ENCODE results near the gene LCK. TPM values are rescaled to one million over a fixed set of nuclear protein-coding genes. Genes with fewer than 3 reads are reported as not detected.

LCK gene
- total RNA-seq, 1 experiment from 2014 or later, result 51.0 TPM

- TF ChIP-seq, protein P1, sequence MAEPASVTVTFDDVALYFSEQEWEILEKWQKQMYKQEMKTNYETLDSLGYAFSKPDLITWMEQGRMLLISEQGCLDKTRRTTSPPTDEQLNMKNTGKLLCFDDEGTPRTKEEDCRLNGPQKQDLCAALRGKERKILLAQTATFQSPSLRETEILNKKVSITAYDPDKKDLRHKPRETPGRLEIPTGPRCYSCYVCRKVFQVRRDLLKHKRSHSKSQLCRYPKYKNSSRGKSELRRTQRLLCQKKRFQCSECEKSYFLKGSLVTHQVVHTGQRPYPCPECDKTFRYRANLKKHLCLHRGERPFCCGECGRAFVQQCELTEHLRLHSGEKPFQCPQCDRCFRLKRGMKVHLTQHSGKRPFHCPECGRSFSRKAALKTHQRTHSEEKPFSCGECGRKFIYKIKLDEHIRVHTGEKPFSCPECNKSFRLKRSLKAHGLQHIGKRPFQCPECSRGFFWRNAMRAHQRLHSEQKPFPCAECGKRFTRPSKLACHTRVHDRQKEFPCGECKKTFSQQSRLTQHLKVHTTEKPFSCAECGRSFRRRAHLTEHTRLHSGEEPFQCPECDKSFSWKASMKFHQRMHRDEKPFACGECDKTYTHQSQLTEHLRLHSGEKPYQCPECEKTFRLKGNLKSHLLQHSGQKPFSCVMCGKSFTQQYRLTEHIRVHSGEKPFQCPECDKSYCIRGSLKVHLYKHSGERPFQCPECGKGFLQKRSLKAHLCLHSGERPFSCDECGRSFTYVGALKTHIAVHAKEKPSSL (CRISPR knock-in tag; conservative IDR thresholded peaks at IDR 0.05), result no peak
- TF ChIP-seq OVOL2 (CRISPR knock-in tag; IDR thresholded peaks at IDR 0.05; ENCODE audit: borderline replicate concordance) (no peak), TCF7 (CRISPR knock-in tag; IDR thresholded peaks at IDR 0.05; ENCODE audit: low read depth) (no peak), SP1 (CRISPR knock-in tag; conservative IDR thresholded peaks at IDR 0.05) (no peak), SMAD3 (CRISPR knock-in tag; IDR thresholded peaks at IDR 0.05; ENCODE audit: borderline replicate concordance) (no peak), FOXP4 (CRISPR knock-in tag; IDR thresholded peaks at IDR 0.05) (no peak)
- TF ChIP-seq, protein P2, sequence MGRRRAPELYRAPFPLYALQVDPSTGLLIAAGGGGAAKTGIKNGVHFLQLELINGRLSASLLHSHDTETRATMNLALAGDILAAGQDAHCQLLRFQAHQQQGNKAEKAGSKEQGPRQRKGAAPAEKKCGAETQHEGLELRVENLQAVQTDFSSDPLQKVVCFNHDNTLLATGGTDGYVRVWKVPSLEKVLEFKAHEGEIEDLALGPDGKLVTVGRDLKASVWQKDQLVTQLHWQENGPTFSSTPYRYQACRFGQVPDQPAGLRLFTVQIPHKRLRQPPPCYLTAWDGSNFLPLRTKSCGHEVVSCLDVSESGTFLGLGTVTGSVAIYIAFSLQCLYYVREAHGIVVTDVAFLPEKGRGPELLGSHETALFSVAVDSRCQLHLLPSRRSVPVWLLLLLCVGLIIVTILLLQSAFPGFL (CRISPR knock-in tag; IDR thresholded peaks at IDR 0.05; ENCODE audit: borderline replicate concordance), result no peak
Observed at GRCh38 chr1:32239337-32239736, 11.7 kb upstream of the LCK start (continued).

DNA sequence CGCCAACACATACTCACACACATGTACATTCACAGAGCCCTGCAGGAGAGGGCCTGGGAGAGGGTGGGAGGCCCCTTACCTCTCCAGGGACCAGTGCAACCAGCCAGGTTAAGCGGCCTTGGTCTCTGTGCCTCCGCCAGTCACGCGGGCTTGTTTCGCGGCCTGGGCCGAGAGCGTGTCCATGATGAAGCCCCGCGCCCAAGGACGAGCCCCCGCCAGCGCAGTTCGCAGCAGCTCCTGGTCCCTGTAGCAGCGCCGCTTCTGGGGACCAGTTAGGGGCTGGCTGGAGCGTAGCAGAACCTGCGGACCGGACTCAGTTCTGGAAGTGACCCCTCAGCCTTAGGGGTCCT is 11.3 kb upstream of the LCK start:
- ChIA-PET POLR2A (interaction anchor here (0.6 to 3.2 kb wide), 15 partner anchors 9 to 167 kb away, joined by 3 to 30 read pairs (median 6); partner anchors contain the start of genes BSDC1, CCDC28B, IQCC and KPNA6), CTCF (interaction anchor here (0.6 to 4.9 kb wide), 20 partner anchors 9 to 637 kb away, joined by 3 to 75 read pairs (median 4); partner anchors contain the start of genes BSDC1, CCDC28B, EIF3I and TMEM234)
- DNase-seq (ENCODE audit: low spot score) (no peak), ATAC-seq (peak; percentile 40)
- peak overlapping the region; percentile 21 for H3K27ac Mint-ChIP-seq
- H3K9me3 Mint-ChIP-seq, result no peaks in the 10 kb centered on the region
- peaks cover 4% of the 10 kb centered on the region; the same call in 1 of the 2 replicates for H3K36me3 Mint-ChIP-seq
- peaks cover 21% of the 10 kb centered on the region for H3K4me1 Mint-ChIP-seq
- H3K27me3 Mint-ChIP-seq (ENCODE audit: low read depth), result peaks cover 3% of the 10 kb centered on the region; the same call in 1 of the 2 replicates
- peak overlapping the region; percentile 84 for H3K4me3 Mint-ChIP-seq
- TF ChIP-seq ETV6 (CRISPR knock-in tag; IDR thresholded peaks at IDR 0.05), result no peak
- no peak for TF ChIP-seq FOXK1 (CRISPR knock-in tag; IDR thresholded peaks at IDR 0.05)
- TF ChIP-seq, protein P3, sequence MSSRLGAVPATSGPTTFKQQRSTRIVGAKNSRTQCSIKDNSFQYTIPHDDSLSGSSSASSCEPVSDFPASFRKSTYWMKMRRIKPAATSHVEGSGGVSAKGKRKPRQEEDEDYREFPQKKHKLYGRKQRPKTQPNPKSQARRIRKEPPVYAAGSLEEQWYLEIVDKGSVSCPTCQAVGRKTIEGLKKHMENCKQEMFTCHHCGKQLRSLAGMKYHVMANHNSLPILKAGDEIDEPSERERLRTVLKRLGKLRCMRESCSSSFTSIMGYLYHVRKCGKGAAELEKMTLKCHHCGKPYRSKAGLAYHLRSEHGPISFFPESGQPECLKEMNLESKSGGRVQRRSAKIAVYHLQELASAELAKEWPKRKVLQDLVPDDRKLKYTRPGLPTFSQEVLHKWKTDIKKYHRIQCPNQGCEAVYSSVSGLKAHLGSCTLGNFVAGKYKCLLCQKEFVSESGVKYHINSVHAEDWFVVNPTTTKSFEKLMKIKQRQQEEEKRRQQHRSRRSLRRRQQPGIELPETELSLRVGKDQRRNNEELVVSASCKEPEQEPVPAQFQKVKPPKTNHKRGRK (CRISPR knock-in tag; IDR thresholded peaks at IDR 0.05; ENCODE audit: borderline replicate concordance), result no peak
- no peak for TF ChIP-seq NFE2L1 (CRISPR knock-in tag; IDR thresholded peaks at IDR 0.05)
- TF ChIP-seq GTF2I (CRISPR knock-in tag; conservative IDR thresholded peaks at IDR 0.05), result 0 out of 2 replicates have a peak, but pooled peaks have one; percentile 7
- no peak for TF ChIP-seq ERG (CRISPR knock-in tag; IDR thresholded peaks at IDR 0.05)
- TF ChIP-seq NR2C2 (CRISPR knock-in tag; IDR thresholded peaks at IDR 0.05), result no peak
- TF ChIP-seq, protein P4, sequence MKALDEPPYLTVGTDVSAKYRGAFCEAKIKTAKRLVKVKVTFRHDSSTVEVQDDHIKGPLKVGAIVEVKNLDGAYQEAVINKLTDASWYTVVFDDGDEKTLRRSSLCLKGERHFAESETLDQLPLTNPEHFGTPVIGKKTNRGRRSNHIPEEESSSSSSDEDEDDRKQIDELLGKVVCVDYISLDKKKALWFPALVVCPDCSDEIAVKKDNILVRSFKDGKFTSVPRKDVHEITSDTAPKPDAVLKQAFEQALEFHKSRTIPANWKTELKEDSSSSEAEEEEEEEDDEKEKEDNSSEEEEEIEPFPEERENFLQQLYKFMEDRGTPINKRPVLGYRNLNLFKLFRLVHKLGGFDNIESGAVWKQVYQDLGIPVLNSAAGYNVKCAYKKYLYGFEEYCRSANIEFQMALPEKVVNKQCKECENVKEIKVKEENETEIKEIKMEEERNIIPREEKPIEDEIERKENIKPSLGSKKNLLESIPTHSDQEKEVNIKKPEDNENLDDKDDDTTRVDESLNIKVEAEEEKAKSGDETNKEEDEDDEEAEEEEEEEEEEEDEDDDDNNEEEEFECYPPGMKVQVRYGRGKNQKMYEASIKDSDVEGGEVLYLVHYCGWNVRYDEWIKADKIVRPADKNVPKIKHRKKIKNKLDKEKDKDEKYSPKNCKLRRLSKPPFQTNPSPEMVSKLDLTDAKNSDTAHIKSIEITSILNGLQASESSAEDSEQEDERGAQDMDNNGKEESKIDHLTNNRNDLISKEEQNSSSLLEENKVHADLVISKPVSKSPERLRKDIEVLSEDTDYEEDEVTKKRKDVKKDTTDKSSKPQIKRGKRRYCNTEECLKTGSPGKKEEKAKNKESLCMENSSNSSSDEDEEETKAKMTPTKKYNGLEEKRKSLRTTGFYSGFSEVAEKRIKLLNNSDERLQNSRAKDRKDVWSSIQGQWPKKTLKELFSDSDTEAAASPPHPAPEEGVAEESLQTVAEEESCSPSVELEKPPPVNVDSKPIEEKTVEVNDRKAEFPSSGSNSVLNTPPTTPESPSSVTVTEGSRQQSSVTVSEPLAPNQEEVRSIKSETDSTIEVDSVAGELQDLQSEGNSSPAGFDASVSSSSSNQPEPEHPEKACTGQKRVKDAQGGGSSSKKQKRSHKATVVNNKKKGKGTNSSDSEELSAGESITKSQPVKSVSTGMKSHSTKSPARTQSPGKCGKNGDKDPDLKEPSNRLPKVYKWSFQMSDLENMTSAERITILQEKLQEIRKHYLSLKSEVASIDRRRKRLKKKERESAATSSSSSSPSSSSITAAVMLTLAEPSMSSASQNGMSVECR (CRISPR knock-in tag; IDR thresholded peaks at IDR 0.05; ENCODE audit: borderline replicate concordance), result no peak
- no peak for TF ChIP-seq FOXP4 (CRISPR knock-in tag; IDR thresholded peaks at IDR 0.05)
- TF ChIP-seq CREB1 (CRISPR knock-in tag; IDR thresholded peaks at IDR 0.05), result peak; percentile 72; the same call in 1 of the 2 replicates
- TF ChIP-seq E2F1 (CRISPR knock-in tag; IDR thresholded peaks at IDR 0.05), result no peak
- no peak for TF ChIP-seq OVOL2 (CRISPR knock-in tag; IDR thresholded peaks at IDR 0.05; ENCODE audit: borderline replicate concordance)
- no peak for TF ChIP-seq NFATC4 (CRISPR knock-in tag; IDR thresholded peaks at IDR 0.05)
